GM06990 (cell line): ENCODE results near the gene OR51B6.
"Not testable (repeated sequence)": the region's sequence is repeated elsewhere in the genome, so short reads cannot be mapped to it uniquely, and the experiment has no call there.

Experiments
- DNase-seq: peaks from one replicate; pipeline ENCODE4 v3.0.0-alpha.2; 2011; ENCODE audit not compliant: insufficient read length; ENCODE audit errors: extremely low read depth
- H3K27me3 ChIP-seq: replicated peaks from 2 replicates; pipeline ENCODE4 v1.6.0; 2011; ENCODE audit warnings: low read length; ENCODE audit not compliant: control insufficient read depth, insufficient read depth
- H3K36me3 ChIP-seq: 2 replicates; pipeline ENCODE4 v1.5.1; 2011; ENCODE audit warnings: low read length; ENCODE audit not compliant: control insufficient read depth, insufficient read depth
- H3K4me3 ChIP-seq: replicated peaks from 2 replicates; pipeline ENCODE4 v1.5.1; 2011; ENCODE audit warnings: low read depth, mild to moderate bottlenecking, control low read depth, low read length
- TF ChIP-seq, protein P1 (sequence below): IDR thresholded peaks from 2 replicates; pipeline ENCODE4 v1.5.1; 2011; ENCODE audit warnings: low read length, control low read depth, mild to moderate bottlenecking, inconsistent platforms; ENCODE audit not compliant: insufficient read depth, poor library complexity, severe bottlenecking

The OR51B6 gene

GRCh38 chr11:5310423-5310822, 40.9 kb upstream of the OR51B6 start:
- no peaks in the 10 kb centered on the region for H3K36me3 ChIP-seq

GRCh38 chr11:5313326-5314023, 37.8 kb upstream of the OR51B6 start:
- DNase-seq, H3K4me3 ChIP-seq, H3K27me3 ChIP-seq, H3K36me3 ChIP-seq: not testable (repeated sequence)

More at GRCh38 chr11:5310423-5310822, 40.9 kb upstream of the OR51B6 start:
- TF ChIP-seq, protein P1, sequence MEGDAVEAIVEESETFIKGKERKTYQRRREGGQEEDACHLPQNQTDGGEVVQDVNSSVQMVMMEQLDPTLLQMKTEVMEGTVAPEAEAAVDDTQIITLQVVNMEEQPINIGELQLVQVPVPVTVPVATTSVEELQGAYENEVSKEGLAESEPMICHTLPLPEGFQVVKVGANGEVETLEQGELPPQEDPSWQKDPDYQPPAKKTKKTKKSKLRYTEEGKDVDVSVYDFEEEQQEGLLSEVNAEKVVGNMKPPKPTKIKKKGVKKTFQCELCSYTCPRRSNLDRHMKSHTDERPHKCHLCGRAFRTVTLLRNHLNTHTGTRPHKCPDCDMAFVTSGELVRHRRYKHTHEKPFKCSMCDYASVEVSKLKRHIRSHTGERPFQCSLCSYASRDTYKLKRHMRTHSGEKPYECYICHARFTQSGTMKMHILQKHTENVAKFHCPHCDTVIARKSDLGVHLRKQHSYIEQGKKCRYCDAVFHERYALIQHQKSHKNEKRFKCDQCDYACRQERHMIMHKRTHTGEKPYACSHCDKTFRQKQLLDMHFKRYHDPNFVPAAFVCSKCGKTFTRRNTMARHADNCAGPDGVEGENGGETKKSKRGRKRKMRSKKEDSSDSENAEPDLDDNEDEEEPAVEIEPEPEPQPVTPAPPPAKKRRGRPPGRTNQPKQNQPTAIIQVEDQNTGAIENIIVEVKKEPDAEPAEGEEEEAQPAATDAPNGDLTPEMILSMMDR: no peak
- DNase-seq: no peak
- no peaks in the 10 kb centered on the region for H3K27me3 ChIP-seq
- no peak overlapping the region for H3K4me3 ChIP-seq

- TF ChIP-seq, protein P1: no peak
- H3K4me3 ChIP-seq: no peak overlapping the region
- no peaks in the 10 kb centered on the region for H3K27me3 ChIP-seq
- no peak for DNase-seq
- H3K36me3 ChIP-seq: no peaks in the 10 kb centered on the region
Observed at GRCh38 chr11:5317292-5317691, 34.0 kb upstream of the OR51B6 start.

DNA sequence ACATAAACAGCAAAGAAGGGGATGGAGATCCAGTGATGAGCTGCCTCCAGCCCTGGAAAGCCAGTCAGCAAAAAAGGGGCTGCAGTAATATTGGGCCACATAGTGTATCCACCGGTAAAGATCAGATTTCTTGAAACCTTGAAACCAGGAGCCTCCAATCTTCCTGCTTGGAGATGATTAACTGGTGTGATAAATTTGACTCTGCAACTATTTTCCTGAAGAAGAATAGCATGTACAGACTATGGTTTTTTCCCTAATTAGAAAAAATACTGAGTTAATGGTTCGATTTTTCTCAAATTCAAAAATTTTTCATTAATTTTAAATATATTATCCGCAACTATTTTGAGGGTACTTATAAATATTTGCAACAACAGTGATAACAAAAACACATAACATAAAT, 27.1 kb upstream of the OR51B6 start, which contains the start of gene OR51B2:
OR51B2 (minus strand) TSS at position 101 of the 400 bp plus-strand sequence; CDS start at position 101, 0 bp downstream.
- Histone ChIP-seq H3K4me3 (no peak within 1 kb of the TSS), H3K27me3 (no peaks in the 10 kb centered on the region), H3K36me3 (no peaks in the 10 kb centered on the region)
- TF ChIP-seq, protein P1: no peak
- no peak for DNase-seq

DNA sequence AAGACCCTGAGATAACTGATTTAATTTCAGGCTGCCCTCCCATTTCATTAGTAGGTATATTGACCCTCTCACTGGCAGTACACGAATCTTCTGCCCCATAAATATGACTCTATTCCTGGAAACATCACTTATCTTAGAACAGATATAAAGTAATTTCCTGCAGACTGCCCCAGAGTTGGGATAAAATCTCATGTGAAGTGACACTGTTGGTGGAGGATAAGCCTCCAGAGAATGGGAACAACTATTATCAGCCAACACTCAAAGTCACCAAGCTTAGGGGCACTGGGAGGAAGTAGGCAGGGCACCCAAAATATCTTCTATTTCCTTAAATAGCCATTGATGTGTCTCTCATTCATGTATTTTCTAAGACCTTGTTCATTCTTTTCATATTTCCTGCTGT, 16.1 kb upstream of the OR51B6 start:
- Histone ChIP-seq H3K4me3 (no peak overlapping the region), H3K27me3 (no peaks in the 10 kb centered on the region), H3K36me3 (no peaks in the 10 kb centered on the region)
- TF ChIP-seq, protein P1: no peak
- DNase-seq: no peak

DNA sequence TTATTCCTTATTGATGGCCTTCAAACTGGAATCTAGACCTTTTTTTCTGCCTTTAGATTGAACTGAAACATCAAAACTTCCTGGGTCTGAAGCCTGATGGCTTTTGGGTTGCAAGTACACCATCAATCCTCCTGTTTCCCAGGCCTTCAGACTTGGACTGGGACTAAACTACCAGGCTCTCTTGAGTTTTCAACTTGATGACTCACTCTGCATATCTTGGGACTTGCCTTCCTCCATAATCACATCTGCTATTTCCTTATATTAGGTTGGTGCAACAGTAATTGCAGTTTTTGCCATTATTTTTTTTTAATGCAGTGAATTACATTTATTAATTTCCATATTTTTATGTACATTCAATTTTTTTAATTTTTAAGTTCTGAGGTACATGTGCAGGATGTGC, 15.0 kb upstream of the OR51B6 start:
- no peak for DNase-seq
- Histone ChIP-seq H3K4me3 (no peak overlapping the region), H3K27me3 (no peaks in the 10 kb centered on the region), H3K36me3 (no peaks in the 10 kb centered on the region)
- TF ChIP-seq, protein P1: no peak

DNA sequence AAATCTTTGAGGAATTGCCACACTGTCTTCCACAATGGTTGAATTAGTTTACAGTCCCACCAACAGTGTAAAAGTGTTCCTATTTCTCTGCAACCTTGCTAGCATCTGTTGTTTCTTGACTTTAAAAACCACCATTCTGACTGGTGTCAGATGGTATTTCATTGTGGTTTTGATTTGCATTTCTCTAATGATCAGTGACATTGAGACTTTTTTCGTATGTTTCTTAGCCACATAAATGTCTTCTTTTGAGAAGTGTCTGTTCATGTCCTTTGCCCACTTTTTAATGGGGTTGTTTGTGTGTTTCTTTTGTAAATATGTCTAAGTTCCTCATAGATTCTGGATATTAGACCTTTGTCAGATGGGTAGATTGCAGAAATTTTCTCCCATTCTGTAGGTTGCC, 14.1 kb upstream of the OR51B6 start:
- H3K4me3 ChIP-seq: not testable (repeated sequence)

More for the DNA sequence above, 14.1 kb upstream of the OR51B6 start:
- H3K36me3 ChIP-seq, DNase-seq, H3K27me3 ChIP-seq: not testable (repeated sequence)
